Measurements from ENCODE around the gene GNG2.

DNA sequence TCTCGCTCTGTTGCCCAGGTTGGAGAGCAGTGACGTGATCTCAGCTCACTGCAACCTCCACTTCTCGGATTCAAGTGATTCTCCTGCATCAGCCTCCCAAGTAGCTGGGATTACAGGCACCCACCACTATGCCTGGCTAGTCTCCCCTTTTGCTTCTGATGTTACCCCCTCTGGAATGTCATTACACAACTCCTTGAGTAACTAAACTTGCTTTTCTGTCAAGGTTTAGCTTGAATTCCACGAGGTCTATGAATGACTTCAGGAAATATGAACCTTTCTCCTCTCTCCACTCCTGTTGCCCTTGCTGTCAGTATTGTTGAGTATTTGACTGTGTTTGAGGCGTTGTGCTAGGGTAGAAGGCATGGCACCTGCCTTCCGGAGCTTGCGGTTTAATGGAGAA lies 112.2 kb downstream of the GNG2 start:
- TF ChIP-seq, protein P1, sequence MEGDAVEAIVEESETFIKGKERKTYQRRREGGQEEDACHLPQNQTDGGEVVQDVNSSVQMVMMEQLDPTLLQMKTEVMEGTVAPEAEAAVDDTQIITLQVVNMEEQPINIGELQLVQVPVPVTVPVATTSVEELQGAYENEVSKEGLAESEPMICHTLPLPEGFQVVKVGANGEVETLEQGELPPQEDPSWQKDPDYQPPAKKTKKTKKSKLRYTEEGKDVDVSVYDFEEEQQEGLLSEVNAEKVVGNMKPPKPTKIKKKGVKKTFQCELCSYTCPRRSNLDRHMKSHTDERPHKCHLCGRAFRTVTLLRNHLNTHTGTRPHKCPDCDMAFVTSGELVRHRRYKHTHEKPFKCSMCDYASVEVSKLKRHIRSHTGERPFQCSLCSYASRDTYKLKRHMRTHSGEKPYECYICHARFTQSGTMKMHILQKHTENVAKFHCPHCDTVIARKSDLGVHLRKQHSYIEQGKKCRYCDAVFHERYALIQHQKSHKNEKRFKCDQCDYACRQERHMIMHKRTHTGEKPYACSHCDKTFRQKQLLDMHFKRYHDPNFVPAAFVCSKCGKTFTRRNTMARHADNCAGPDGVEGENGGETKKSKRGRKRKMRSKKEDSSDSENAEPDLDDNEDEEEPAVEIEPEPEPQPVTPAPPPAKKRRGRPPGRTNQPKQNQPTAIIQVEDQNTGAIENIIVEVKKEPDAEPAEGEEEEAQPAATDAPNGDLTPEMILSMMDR (IDR thresholded peaks at IDR 0.05; ENCODE audit: insufficient read depth, low read length, poor library complexity, severe bottlenecking): no peak
- no peak for TF ChIP-seq EZH2phosphoT487 (conservative IDR thresholded peaks at IDR 0.05; ENCODE audit: low read length)
